ENCODE measurements around the gene PIEZO2.
A peak's percentile ranks its signal among the peaks of the same experiment; 100 is the strongest.

Gene PIEZO2

DNA sequence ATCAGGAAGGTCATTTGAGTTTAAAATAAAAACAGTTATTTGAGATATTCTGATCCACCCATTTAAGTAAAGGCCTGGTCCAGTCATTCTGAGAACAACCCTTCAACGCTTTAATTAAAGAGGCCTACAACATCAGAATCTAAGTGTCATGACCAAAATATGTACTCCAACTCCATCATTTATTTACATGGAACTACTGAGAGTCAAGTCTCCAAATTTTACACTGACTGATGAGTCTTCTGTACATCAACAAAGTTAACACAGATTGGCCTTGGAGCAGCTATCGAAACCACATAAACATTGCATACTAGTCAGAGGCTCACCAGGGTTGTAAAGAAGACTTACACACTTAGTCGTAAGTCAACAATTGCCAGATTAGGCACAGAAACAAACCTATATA is 37.1 kb downstream of the PIEZO2 start:
- DNase-seq: no peak

- no peak for DNase-seq
Observed at GRCh38 chr18:11110509-11110908, 38.9 kb downstream of the PIEZO2 start.

- no peak for DNase-seq
Observed at GRCh38 chr18:11108947-11109346, 40.4 kb downstream of the PIEZO2 start.

DNA sequence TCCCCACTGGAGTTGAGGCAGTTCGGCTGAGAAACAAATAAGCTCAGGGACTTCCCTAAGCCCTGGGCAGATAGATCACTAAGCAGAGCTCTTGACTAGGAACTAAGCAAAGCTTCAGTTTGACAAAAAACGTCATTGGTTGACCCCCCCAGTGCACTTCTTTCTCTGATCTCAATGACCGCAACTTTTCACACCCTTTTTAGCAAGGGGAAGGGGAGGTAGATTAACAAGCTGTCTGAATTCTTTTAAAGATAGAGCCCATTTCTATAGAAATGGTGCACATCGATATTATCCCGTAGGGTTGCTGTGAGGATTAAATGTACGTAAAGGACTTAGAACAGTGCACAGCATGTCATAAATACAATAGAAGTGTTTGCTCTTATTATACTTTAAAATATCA is 42.5 kb downstream of the PIEZO2 start:
- no peak for DNase-seq

DNA sequence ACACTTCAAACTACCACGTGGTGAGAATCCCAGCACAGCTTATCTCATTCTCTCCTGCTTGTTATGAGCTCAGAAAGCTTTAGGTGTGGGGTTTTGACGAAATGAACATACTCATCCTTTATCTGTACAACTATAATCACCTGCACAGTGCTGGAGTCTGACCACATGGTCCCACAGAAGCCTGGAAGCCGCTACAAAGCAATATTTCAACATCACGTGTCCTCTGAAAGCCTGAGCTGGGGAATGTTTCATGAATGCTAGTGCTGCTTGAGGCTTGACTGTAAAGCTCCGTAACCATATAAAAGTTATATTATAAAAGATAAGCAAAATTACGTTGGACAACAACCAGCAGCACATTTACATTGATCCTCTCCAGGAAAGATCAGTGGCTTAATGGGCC is 43.9 kb downstream of the PIEZO2 start:
- DNase-seq: no peak

- DNase-seq: no peak
Observed at GRCh38 chr18:11104307-11104706, 45.1 kb downstream of the PIEZO2 start.

DNA sequence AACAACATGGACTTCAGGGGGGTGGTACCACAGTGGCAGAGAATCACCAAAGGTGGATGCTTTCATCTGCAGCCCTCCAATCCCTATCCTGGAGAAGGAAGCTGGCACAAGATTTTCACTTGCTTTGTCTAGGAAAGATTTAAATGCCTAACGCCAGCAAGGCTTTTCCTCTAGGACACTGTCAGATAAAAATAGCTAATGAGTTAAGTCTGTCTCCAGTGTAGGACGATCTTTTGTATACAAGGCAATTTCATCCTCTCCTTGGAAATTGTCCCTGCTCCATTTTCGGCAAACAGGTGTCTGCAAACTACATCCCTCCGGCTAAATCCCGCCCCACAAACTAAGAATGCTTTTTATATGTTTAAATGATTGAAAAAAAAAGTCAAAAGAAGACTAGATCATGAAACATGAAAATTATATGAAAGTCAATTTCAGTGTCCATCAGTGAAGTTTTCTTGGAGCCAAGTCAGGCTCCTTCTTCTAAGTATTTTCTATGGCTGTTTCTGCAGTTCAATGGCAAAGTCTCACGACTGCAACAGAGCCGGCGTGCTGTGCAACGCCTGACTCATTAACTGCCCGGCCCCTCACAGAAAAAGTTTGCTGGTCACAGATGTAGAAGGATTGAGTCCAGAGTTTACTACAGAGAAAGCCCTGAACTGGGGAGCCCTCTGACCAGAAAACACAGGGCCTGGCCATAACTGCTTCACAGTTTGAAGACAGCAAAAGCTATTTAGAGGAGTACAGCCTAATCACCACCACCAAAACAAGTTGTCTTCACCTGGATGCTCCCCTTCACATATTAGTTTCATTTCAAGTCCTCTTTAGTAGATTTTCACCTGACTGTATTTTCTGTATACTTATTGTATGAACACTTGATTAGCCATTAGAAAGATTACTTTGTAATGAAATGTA is 52.3 kb downstream of the PIEZO2 start:
- DNase-seq: no peak

DNA sequence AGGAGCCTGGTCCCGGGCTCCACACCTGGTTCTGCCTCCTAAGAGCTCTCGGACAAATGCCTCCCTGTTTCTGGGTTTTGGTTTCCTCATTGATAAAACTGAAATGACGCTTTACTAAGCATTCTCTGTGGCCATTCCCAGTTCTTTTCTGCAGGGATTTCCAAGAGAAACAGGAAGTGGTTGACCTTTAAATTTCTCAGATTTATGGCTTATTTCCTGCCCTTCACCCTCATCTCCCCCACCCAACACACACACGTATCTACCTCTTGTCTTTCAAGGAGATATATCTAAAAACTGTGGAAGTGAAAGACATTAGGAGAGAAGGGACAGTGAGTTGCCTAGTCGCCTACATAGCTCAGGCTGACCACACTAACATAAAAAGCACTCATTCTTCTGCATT is 53.0 kb downstream of the PIEZO2 start:
- no peak for DNase-seq

DNA sequence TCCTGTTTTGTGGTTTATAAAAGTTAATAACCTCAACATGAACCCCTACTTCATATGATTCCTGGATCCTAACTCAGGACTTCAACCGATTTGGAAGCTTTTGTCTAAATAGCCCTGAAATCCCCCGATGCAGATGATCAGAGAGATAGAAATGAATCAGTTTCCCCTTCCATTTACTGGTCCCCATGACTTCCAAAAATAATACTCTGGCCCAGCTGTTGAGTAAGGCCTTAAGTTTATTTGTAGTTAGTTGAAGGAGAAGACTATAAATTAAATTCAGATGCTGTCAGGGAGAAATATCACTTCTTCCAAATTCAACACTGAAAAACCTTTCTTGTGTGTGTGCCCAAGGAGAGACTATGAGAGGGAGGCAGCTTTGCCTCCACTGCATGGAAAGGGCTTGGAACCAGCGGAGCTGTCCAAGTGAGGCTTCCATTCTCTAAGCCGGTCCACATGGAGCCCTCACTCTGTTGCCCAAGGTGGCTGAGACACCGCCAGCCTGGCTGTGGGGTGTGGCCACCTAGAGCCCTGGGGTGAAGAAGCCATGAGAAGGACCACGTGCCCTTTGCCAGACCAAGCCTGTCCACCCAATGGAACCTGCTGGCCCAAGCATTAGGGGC is 53.6 kb downstream of the PIEZO2 start:
- DNase-seq: no peak

DNA sequence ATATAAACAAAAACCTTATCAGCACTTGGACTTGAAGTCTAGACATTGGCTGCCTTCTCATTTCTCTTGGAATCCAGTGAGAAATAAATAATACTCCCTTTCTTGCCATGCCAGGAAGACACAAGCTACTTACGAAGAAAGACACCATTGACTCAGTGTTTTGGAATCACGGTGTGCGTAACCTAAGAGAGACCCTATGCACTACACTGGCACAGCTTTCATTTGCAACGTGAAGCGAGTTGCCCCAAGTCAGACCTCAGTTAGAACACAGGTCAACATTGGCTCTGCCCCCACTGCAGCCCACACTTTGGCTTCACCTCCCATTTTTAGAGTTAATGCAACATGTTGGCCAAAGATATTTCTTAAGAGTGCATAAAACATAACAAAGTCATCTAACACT is 54.2 kb downstream of the PIEZO2 start:
- no peak for DNase-seq

- DNase-seq: peak; percentile 18
Observed at GRCh38 chr18:11091746-11092145, 57.6 kb downstream of the PIEZO2 start.

DNA sequence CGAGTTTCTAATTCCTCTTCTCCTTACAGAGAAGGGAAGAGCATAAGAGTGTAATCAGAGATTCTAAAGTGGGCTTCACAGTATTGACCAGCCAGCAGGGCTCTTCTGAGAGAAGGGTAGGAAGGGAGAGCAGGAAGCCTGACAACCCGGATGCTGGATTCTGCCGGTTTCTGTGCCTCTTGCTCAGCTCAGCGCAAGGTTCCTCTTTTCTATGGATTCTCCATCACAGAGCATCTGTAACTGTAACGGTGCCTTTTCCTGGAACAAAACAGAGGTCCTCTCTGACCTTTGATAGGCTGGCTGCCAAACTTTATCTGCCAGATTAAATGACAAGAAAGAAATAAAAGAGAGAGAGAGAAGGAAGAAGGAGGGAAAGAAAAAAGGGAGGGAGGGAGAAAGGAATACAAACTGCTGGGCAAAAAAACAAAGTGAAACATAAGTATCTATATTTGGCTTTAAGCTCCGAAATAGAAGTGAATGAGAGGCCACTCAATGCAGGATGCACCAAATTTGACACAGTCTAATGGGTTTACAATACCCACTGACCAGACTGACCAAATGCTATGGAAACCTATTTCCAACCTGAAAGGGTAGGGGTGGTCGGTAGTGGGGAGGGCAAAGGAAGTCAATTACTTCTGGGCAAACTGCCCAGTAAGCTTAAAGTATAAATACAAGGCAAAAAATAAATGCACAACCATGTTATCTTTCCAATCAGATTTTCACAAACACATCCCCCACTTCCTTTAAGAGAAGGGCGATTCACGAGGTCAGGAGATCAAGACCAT is 59.2 kb downstream of the PIEZO2 start:
- peak; percentile 76 for DNase-seq

DNA sequence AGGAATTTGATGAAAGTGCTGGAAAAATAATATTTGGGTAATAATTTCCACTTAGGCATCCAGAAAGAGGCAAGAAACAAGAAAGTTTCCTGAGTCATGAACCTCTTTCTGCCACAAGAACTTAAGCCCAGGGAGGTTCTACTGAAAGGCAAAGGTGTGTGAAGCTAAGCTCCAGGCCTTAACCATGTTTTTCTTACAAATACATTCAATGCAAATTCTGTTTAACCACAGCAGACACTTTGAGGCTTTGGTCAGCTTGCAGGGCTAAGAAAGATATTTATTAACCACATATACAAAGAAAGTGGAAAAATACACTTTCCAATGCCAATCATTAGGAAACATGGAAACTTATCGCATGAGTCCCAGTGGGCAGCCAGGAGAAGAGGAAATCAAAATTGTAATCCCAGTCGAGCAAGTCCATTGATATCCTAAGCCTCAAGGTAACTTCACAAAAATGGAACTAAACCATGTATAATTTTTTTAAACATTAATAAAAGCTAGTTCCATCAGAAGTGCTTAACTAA is 68.3 kb downstream of the PIEZO2 start:
- DNase-seq: no peak

DNA sequence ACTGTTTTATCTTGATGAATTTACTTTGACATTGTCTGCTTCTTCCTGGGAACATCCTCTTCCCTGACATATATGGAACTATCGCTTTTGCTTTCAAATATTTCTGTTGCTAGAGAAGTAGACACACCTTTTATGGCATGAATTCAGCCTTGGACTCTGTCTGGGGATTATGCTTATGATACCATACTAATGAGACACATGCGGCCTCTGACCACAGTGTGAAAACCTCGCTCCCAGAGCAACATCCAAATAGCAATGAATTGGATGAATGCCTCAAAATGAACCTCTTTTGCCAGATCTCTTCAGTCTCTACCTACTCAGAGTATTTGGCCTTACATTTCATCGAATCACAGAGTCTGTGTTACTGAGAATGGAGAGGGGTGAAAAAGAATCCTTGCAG is 70.9 kb downstream of the PIEZO2 start:
- DNase-seq: no peak

- no peak for DNase-seq
Observed at GRCh38 chr18:11077548-11078187, 71.7 kb downstream of the PIEZO2 start.

DNA sequence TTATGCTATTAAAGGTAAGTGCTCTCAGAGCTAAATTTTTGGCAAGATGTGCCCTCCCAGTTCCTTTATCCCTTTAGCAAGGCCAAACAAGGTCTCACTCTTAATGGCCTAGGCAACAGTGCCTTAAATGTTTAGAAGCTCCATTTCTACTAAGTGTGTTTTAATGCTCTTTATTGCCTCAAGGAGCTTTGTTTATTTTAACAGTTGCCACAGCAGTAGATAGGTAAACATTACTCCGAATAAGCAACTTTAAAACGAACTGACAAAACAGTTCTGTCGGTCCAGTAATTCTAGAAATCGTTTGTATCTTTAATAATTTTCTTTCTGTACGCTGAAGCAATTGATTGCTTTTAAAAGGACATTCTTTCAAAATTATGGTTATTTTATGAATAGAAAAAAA is 74.5 kb downstream of the PIEZO2 start:
- no peak for DNase-seq

- no peak for DNase-seq
Observed at GRCh38 chr18:11073971-11074370, 75.4 kb downstream of the PIEZO2 start.

- DNase-seq: no peak
Observed at GRCh38 chr18:11072632-11073031, 76.7 kb downstream of the PIEZO2 start.

GRCh38 chr18:11071300-11071699 is 78.1 kb downstream of the PIEZO2 start:
- DNase-seq: no peak

- no peak for DNase-seq
Observed at GRCh38 chr18:11070593-11070992, 78.8 kb downstream of the PIEZO2 start.

GRCh38 chr18:11066038-11066437 is 83.3 kb downstream of the PIEZO2 start:
- DNase-seq: no peak

DNA sequence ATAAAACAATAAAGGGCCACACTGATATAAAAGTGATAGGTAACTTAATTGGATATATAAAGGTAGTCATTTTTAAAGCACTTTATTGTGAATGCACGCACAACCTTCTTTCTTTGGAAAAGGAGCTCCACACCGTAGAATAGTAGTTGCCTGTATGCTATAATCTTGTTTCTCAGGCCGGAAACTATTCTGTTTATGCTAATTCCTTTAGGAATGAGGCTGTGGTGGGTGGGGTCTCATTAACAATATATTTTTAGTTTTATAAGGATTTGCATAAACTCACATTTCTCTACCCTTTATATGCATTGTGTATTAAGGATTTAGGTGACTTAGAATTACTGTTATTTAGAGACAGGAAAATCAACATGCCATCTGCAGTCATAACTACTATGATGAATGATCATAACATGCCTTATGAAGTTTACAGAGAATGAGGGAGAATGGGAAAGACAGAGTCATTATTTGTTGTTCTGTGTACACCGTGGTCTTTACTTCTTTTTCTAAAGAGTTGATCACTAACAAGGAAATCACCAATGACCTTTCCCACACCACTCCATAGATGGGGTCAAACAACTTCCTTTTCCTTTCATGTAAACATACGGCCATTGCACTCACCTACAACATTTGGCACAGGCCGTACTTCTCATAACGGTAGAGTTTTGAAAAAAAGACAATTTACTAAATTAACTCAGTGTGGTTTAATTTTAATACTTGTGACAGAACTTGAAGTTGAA is 84.5 kb downstream of the PIEZO2 start:
- DNase-seq: no peak
